Glutamatergic neuron (in vitro differentiated cells): ENCODE data around the gene OGA. TPM values are rescaled to one million over a fixed set of nuclear protein-coding genes. Genes with fewer than 3 reads are reported as not detected.

Experiments
- DNase-seq: peaks from one replicate; pipeline ENCODE4 v3.0.0; 2022
- H3K27ac Mint-ChIP-seq: one replicate; pipeline ENCODE4 v1.8.0; 2020; ENCODE audit warnings: mild to moderate bottlenecking, mixed read lengths, inconsistent platforms; ENCODE audit not compliant: unreplicated experiment
- H3K27me3 Mint-ChIP-seq: one replicate; pipeline ENCODE4 v1.8.0; 2020; ENCODE audit warnings: mild to moderate bottlenecking, moderate library complexity, mixed read lengths, inconsistent platforms; ENCODE audit not compliant: unreplicated experiment
- H3K36me3 Mint-ChIP-seq: one replicate; pipeline ENCODE4 v1.8.0; 2020; ENCODE audit warnings: mild to moderate bottlenecking, mixed read lengths, inconsistent platforms; ENCODE audit not compliant: unreplicated experiment
- H3K4me1 Mint-ChIP-seq: one replicate; pipeline ENCODE4 v1.8.0; 2020; ENCODE audit warnings: mild to moderate bottlenecking, low read depth, mixed read lengths, inconsistent platforms; ENCODE audit not compliant: unreplicated experiment
- H3K4me3 Mint-ChIP-seq: one replicate; pipeline ENCODE4 v1.8.0; 2020; ENCODE audit warnings: mild to moderate bottlenecking, mixed read lengths, inconsistent platforms; ENCODE audit not compliant: unreplicated experiment
- H3K9me3 Mint-ChIP-seq: one replicate; pipeline ENCODE4 v1.8.0; 2020; ENCODE audit warnings: mild to moderate bottlenecking, moderate library complexity, mixed read lengths, inconsistent platforms; ENCODE audit not compliant: unreplicated experiment
- total RNA-seq: library from RNA; stranded (reverse); fragmentation: NEBNext Ultra II Directional; extraction: Animal tissue kit (Norgen Biotek cat#: 25700); gene quantifications from one replicate; pipeline ENCODE4 v1.2.1, GENCODE V29; 2021; ENCODE audit not compliant: unreplicated experiment
- TF ChIP-seq, protein P1 (sequence below): fragments of 200-600 bp; sonication (generic); IDR thresholded peaks from one replicate; pipeline ENCODE4 v1.5.0; 2021; ENCODE audit not compliant: partially characterized antibody, unreplicated experiment

Gene OGA
- total RNA-seq, 1 donor from 2014 or later = 277 TPM

DNA sequence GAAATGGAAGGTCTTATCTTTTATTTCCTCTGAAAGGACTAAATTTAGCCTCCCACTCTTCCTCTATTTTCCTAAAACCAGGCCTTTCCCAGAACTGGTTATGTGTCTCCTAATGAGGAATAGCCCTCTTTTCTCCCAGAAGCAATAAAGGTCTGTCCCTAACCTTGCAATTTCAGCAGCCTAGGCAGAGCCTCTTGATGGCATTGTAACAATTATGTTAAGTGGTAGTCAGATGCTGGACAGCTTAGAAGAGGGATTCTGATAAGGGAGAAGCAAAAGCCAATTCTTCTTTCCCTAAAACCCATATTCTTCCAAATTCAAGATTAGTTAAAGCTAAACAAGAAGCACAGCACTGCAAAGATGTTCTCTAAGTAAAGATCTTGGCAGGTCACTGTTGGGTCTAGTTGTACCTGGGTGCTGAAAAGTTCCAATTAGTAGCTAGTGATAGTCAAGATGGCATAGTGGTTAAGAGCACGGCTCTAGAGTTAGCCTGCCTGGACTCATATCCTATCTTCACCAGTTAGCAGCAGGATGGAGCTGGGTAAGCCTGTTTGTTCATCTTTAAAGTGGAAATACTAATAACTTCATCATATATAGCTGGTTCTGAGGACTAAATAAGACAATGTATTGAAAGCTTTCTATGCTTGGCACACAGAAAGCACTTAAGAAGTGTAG lies 39.7 kb upstream of the OGA start:
- Mint-ChIP-seq H3K4me3 (no peak overlapping the region), H3K36me3 (peaks cover 5% of the 10 kb centered on the region), H3K9me3 (no peaks in the 10 kb centered on the region), H3K27me3 (no peaks in the 10 kb centered on the region), H3K27ac (no peak overlapping the region), H3K4me1 (no peaks in the 10 kb centered on the region)
- TF ChIP-seq, protein P1, sequence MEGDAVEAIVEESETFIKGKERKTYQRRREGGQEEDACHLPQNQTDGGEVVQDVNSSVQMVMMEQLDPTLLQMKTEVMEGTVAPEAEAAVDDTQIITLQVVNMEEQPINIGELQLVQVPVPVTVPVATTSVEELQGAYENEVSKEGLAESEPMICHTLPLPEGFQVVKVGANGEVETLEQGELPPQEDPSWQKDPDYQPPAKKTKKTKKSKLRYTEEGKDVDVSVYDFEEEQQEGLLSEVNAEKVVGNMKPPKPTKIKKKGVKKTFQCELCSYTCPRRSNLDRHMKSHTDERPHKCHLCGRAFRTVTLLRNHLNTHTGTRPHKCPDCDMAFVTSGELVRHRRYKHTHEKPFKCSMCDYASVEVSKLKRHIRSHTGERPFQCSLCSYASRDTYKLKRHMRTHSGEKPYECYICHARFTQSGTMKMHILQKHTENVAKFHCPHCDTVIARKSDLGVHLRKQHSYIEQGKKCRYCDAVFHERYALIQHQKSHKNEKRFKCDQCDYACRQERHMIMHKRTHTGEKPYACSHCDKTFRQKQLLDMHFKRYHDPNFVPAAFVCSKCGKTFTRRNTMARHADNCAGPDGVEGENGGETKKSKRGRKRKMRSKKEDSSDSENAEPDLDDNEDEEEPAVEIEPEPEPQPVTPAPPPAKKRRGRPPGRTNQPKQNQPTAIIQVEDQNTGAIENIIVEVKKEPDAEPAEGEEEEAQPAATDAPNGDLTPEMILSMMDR = no peak
- no peak for DNase-seq

DNA sequence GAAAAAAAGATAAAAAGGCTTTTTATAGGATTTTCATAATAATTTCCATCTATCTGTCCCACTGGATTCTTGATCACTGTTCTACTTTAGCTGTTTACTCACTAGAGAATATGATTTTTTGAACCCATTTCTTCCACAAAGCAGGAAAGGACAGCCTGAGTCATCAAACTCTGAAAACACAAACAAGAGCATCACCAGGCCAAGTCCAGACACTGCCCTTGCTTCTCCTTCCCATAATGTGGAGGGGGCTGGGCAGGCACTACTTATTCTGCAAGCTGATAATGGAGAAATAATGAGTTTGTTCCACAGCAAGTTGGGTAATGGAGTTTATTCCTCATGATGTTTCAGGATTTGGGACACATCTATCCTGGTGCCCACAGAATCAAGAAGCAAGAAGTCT lies 38.4 kb upstream of the OGA start:
- no peaks in the 10 kb centered on the region for H3K9me3 Mint-ChIP-seq
- no peak for DNase-seq
- H3K36me3 Mint-ChIP-seq = peaks cover 5% of the 10 kb centered on the region
- no peaks in the 10 kb centered on the region for H3K27me3 Mint-ChIP-seq
- no peak overlapping the region for H3K4me3 Mint-ChIP-seq
- TF ChIP-seq, protein P1 = no peak
- H3K4me1 Mint-ChIP-seq = no peaks in the 10 kb centered on the region
- H3K27ac Mint-ChIP-seq = no peak overlapping the region

- H3K4me1 Mint-ChIP-seq = peaks cover 12% of the 10 kb centered on the region
- no peak for DNase-seq
- H3K27ac Mint-ChIP-seq = no peak overlapping the region
- H3K27me3 Mint-ChIP-seq = peaks cover 8% of the 10 kb centered on the region
- H3K9me3 Mint-ChIP-seq = no peaks in the 10 kb centered on the region
- TF ChIP-seq, protein P1 = no peak
- no peaks in the 10 kb centered on the region for H3K36me3 Mint-ChIP-seq
- H3K4me3 Mint-ChIP-seq = no peak overlapping the region
These were observed 33.3 kb upstream of the OGA start for GRCh38 chr10:101851411-101852116.

DNA sequence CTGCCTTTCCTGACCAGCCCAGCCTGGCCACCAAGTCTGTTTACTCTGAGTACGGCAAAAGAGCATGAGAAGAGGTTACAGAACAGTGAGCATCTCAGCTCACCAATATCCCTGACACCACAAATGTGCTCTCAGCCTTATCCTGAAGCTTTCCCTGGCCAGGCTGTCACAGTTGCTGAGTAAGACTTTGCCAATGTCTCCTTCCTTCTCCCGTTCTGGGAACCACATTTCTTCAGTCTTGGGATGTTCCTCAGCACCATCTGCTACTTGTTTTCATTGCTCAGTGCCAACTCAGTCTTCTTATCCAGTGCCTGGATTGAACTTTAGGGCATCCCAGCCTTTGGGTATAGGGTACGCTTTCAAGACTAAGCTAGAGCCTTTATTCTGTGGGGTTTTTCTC lies 32.5 kb upstream of the OGA start:
- TF ChIP-seq, protein P1 = no peak
- Mint-ChIP-seq H3K27me3 (peaks cover 8% of the 10 kb centered on the region), H3K4me1 (peaks cover 16% of the 10 kb centered on the region), H3K36me3 (no peaks in the 10 kb centered on the region), H3K27ac (no peak overlapping the region), H3K9me3 (no peaks in the 10 kb centered on the region), H3K4me3 (no peak overlapping the region)
- DNase-seq = no peak

DNA sequence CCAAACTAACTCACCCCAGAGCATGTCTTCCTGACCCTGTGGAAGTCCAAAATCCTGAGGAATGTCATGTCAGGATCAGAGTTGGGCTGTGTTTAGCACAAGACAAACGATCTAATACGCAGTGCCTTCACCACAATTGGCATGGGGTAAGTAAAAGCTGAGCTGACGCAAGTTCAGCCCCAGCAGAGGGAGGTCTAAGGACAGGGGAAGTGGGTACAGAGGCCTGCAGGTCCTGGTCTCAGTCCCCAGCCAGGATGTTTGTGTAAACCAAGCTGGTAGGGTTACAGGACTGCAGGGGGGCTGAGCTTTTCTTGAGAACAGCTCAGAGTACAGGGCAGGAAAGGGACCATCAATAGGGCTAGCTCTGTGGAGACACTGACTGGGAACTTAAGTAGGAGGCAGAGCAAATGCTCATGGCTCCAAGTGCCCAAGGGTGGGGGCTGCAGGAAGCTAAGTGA lies 30.7 kb upstream of the OGA start:
- Mint-ChIP-seq H3K27me3 (peaks cover 12% of the 10 kb centered on the region), H3K4me3 (peak overlapping the region; percentile 47), H3K9me3 (peaks cover 2% of the 10 kb centered on the region), H3K4me1 (peaks cover 21% of the 10 kb centered on the region), H3K27ac (no peak overlapping the region), H3K36me3 (no peaks in the 10 kb centered on the region)
- no peak for DNase-seq
- TF ChIP-seq, protein P1 = no peak
